Right hindlimb (tissue), 1 donor: ENCODE data around the gene C12orf56.
"Not testable (repeated sequence)": the region's sequence is repeated elsewhere in the genome, so short reads cannot be mapped to it uniquely, and the experiment has no call there.

ENCODE experiments used
- DNase-seq: peaks from one replicate; pipeline ENCODE4 v3.0.0-alpha.2; 2018

Gene C12orf56

GRCh38 chr12:64229240-64229639, 161.3 kb downstream of the C12orf56 start:
- no peak for DNase-seq

GRCh38 chr12:64225626-64226025, 164.9 kb downstream of the C12orf56 start:
- no peak for DNase-seq

- peak; percentile 95 for DNase-seq
Measured at GRCh38 chr12:64222009-64222765, 168.4 kb downstream of the C12orf56 start, which contains the start of gene KICS2. TSS of gene KICS2 (minus strand) at chr12:64222296. CDS start at chr12:64222237, 59 bp downstream.

- peak; percentile 89 for DNase-seq
Measured at GRCh38 chr12:64221651-64222008, 168.9 kb downstream of the C12orf56 start.

GRCh38 chr12:64220046-64220445, 170.5 kb downstream of the C12orf56 start:
- DNase-seq = no peak

- no peak for DNase-seq
Measured at GRCh38 chr12:64219145-64219544, 171.4 kb downstream of the C12orf56 start.

- DNase-seq = no peak
Measured at GRCh38 chr12:64218597-64218996, 172.0 kb downstream of the C12orf56 start.

- DNase-seq = not testable (repeated sequence)
Measured at GRCh38 chr12:64217643-64218042, 172.9 kb downstream of the C12orf56 start.

GRCh38 chr12:64216239-64216638, 174.3 kb downstream of the C12orf56 start:
- DNase-seq = no peak
